ENCODE data around the gene PCED1B. TPM values are rescaled to one million over a fixed set of nuclear protein-coding genes. Genes with fewer than 3 reads are reported as not detected.
A peak's percentile ranks its signal among the peaks of the same experiment; 100 is the strongest.
"Not testable (repeated sequence)": the region's sequence is repeated elsewhere in the genome, so short reads cannot be mapped to it uniquely, and the experiment has no call there.

PCED1B gene
- total and polyA plus RNA-seq, 8 donors: 0.60 to 8.1 (median 1.3) TPM

GRCh38 chr12:47054659-47055058, 24.8 kb upstream of the PCED1B start:
- TF ChIP-seq, protein P1, sequence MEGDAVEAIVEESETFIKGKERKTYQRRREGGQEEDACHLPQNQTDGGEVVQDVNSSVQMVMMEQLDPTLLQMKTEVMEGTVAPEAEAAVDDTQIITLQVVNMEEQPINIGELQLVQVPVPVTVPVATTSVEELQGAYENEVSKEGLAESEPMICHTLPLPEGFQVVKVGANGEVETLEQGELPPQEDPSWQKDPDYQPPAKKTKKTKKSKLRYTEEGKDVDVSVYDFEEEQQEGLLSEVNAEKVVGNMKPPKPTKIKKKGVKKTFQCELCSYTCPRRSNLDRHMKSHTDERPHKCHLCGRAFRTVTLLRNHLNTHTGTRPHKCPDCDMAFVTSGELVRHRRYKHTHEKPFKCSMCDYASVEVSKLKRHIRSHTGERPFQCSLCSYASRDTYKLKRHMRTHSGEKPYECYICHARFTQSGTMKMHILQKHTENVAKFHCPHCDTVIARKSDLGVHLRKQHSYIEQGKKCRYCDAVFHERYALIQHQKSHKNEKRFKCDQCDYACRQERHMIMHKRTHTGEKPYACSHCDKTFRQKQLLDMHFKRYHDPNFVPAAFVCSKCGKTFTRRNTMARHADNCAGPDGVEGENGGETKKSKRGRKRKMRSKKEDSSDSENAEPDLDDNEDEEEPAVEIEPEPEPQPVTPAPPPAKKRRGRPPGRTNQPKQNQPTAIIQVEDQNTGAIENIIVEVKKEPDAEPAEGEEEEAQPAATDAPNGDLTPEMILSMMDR (IDR thresholded peaks at IDR 0.05): no peak
- no peak for ATAC-seq
- Histone ChIP-seq H3K9me3 (peaks cover 0 to 16% of the 10 kb centered on the region in 2 donors), H3K4me3 (no peak overlapping the region), H3K27me3 (no peaks in the 10 kb centered on the region), H3K4me1 (no peaks in the 10 kb centered on the region), H3K27ac (no peak overlapping the region), H3K36me3 (no peaks in the 10 kb centered on the region)
- intact Hi-C loops (cut with DNase I): no loop called here
- no peak for DNase-seq

DNA sequence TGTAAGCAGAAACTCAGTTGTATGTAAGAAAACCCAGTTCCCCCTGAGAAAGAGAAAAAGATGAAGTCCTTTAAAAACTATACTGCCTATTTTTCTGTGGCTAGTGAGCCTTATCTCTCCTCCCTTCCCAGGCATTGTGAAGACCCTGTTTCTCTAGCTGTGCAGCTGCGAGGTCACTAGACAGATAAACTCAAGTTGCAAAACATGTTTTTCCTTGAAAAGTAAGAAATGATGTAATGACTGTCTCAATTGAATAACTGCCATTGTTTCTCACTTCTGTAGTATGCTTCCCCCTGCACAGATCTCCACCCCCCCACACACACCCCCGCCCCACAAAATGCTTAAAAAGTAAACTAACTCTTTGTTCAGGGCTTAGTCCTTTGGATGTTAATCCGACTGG, 23.6 kb upstream of the PCED1B start:
- H3K4me1 ChIP-seq; H3K27ac ChIP-seq; H3K27me3 ChIP-seq; H3K4me3 ChIP-seq; intact Hi-C loops (cut with DNase I); DNase-seq; H3K36me3 ChIP-seq; ATAC-seq: not testable (repeated sequence)
- H3K9me3 ChIP-seq: peaks cover 0 to 10% of the 10 kb centered on the region in 2 donors

DNA sequence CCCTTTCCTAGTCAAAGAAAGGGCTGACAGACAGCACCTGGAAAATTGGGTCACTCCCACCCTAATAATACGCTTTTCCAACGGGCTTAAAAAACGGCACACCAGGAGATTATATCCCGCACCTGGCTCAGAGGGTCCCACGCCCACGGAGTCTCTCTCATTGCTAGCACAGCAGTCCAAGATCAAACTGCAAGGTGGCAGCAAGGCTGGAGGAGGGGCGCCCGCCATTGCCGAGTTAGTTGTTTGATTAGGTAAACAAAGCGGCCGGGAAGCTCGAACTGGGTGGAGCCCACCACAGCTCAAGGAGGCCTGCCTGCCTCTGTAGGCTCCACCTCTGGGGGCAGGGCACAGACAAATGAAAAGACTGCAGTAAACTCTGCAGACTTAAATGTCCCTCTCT, 22.5 kb upstream of the PCED1B start:
- H3K36me3 ChIP-seq; H3K27ac ChIP-seq; H3K4me1 ChIP-seq; intact Hi-C loops (cut with DNase I); ATAC-seq; H3K9me3 ChIP-seq; H3K27me3 ChIP-seq; H3K4me3 ChIP-seq: not testable (repeated sequence)
- DNase-seq: peak in 1 of 4 donors; percentile 61

DNA sequence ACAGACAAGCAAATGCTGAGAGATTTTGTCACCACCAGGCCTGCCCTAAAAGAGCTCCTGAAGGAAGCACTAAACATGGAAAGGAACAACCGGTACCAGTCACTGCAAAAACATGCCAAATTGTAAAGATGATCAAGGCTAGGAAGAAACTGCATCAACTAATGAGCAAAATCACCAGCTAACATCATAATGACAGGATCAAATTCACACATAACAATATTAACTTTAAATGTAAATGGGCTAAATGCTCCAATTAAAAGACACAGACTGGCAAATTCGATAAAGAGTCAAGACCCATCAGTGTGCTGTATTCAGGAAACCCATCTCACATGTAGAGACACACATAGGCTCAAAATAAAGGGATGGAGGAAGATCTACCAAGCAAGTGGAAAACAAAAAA, 20.8 kb upstream of the PCED1B start:
- H3K27me3 ChIP-seq; ATAC-seq; H3K27ac ChIP-seq; intact Hi-C loops (cut with DNase I); H3K4me3 ChIP-seq; H3K9me3 ChIP-seq; H3K4me1 ChIP-seq; H3K36me3 ChIP-seq; DNase-seq: not testable (repeated sequence)

DNA sequence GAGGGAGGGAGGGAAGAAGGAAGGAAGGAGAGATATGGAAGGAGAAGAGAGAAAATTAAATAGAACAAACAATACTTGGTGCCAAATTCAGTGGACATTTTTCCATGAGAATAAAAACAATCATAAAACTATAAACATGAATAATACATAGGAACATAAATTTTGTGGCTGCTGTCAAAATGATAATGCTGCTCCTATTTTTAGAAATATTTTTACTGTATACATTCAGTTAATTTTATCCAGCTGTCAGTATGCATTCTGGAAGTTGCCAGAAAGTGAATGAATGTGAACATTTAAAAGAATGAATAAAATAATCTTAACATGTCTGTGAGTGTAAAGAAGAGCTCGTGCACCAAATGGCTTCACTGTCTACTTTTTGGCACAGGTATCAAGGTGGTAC, 13.9 kb upstream of the PCED1B start:
- Histone ChIP-seq H3K27me3 (no peaks in the 10 kb centered on the region), H3K27ac (no peak overlapping the region), H3K36me3 (no peaks in the 10 kb centered on the region), H3K9me3 (no peaks in the 10 kb centered on the region), H3K4me1 (no peaks in the 10 kb centered on the region), H3K4me3 (no peak overlapping the region)
- DNase-seq: no peak
- ATAC-seq: no peak
- TF ChIP-seq, protein P1 (IDR thresholded peaks at IDR 0.05): no peak
- intact Hi-C loops (cut with DNase I): no loop called here

- intact Hi-C loops (cut with DNase I): no loop called here
- no peak overlapping the region for H3K27ac ChIP-seq
- H3K9me3 ChIP-seq: no peaks in the 10 kb centered on the region
- DNase-seq: no peak
- no peaks in the 10 kb centered on the region for H3K36me3 ChIP-seq
- no peaks in the 10 kb centered on the region for H3K4me1 ChIP-seq
- ATAC-seq: no peak
- no peak overlapping the region for H3K4me3 ChIP-seq
- H3K27me3 ChIP-seq: no peaks in the 10 kb centered on the region
- TF ChIP-seq, protein P1 (IDR thresholded peaks at IDR 0.05): no peak
Observed at GRCh38 chr12:47066278-47067025, 13.0 kb upstream of the PCED1B start.

GRCh38 chr12:47067176-47067575, 12.2 kb upstream of the PCED1B start:
- TF ChIP-seq, protein P1 (IDR thresholded peaks at IDR 0.05): no peak
- Histone ChIP-seq H3K27ac (no peak overlapping the region), H3K4me3 (no peak overlapping the region), H3K36me3 (no peaks in the 10 kb centered on the region), H3K4me1 (no peaks in the 10 kb centered on the region), H3K9me3 (no peaks in the 10 kb centered on the region), H3K27me3 (no peaks in the 10 kb centered on the region)
- DNase-seq: no peak
- intact Hi-C loops (cut with DNase I): no loop called here
- ATAC-seq: no peak
